GM18502 (cell line): ENCODE results near the gene GALNT18.

Experiments
- ATAC-seq: cut with Tn5 transposase; IDR thresholded peaks from one replicate; pipeline ENCODE4 v1.9.1; 2021; ENCODE audit warnings: mild to moderate bottlenecking; ENCODE audit not compliant: unreplicated experiment, poor library complexity

Gene GALNT18

DNA sequence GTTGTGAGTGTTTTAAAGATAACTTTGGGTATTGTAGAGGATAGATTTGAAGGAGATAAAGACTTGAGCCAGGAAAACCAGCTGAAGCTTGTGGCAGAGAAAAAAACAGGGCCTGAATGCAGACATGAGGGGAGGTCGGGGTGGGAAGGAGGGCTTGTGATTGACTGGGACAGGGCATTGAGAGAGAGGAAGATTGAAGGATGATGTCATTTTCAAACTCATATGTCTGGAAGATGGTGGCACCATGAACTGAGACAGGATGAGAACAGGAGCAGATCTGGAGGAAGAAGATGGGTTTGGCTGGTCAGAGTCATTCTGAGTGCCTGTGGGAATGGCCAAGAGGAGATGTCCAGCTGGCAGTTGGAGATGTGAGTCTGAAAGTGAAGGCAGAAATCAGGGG is 283.5 kb downstream of the GALNT18 start:
- no peak for ATAC-seq

- no peak for ATAC-seq
Measured at GRCh38 chr11:11336664-11337063, 285.1 kb downstream of the GALNT18 start.

GRCh38 chr11:11335043-11335442 is 286.8 kb downstream of the GALNT18 start:
- no peak for ATAC-seq

- ATAC-seq = no peak
Measured at GRCh38 chr11:11334607-11335006, 287.2 kb downstream of the GALNT18 start.

DNA sequence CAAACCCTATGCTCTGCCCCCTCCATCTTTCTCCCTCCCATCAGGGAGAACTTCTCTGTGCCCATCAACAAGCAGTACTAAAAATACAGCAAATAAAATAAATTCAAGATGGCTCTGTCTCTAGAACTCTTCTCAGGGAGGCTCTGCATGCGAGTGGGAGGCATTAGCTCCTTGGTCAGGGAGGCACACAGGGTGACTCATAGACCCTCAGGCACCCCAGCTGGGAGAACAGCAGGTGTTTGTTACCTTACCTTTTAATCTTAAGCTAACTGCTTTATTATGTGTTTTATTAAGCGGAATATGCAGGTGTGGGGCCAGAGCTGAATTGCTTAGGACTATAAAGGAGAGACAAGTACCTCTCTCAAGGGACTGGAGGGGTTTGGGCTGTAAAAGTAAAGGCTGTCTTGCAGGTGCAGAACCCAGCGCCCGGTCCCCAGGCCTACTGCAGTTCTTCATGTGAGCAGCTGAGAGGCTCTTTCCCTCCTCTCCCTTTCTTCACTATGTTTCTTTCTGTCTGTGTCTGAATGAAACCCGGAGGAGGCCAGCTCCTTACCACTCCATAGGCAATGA is 289.6 kb downstream of the GALNT18 start:
- ATAC-seq = no peak

DNA sequence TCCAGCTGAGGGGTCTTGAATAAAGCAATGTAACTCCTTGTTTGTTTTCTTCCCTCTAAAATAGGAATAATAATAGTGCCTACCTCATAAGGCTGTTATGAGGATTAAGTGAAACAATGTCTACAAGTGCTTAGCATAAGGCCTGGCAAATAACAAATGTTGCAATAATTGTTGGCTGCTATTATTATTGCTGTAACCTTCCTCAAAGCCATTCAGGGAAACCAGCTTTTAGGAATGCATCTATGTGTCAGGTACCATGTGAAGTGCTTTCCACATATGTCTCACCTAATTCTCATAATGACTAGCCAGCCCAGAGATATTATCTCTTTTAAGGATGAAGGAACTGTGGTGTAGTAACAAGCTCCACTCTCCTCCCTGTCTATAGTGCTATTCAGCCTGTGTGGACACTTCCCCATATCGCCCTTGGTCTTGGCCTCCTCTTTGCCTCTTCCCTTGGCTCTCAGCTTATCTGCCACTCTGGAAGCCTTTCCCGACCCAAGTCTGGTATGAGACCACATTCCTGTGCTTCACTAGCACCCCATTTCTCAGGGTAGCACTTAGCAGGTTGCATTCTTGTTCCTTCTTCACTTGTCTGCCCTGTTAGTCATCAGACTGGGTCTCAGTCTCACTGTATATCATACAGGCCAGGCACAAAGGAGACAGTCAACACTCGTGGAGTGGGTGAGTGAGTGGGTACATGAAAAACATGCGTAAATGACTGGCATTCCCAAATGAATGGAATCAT is 292.6 kb downstream of the GALNT18 start:
- no peak for ATAC-seq

- ATAC-seq = no peak
Measured at GRCh38 chr11:11324090-11324489, 297.7 kb downstream of the GALNT18 start.

GRCh38 chr11:11322101-11322500 is 299.7 kb downstream of the GALNT18 start:
- ATAC-seq = no peak

DNA sequence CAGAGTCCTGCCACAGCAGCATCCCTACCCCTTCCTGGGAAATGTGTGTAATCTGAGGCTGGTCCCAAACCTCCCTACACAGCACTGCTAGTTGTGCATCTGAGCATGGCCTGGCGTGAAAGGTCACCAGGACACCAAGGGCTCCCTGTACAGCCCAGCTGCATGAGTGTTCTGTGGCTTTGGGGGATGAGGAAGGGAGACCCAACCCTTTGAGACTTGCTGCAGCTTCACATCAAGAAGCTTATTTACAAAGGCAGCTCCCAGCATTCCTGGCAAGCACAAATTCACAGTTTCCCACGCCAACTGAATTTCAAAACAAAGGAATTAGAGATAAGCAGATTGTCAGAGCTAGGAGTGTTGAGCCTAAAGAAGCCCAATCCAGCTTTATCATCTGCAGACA is 301.0 kb downstream of the GALNT18 start:
- no peak for ATAC-seq

GRCh38 chr11:11318961-11319360 is 302.8 kb downstream of the GALNT18 start:
- peak; percentile 83 for ATAC-seq

GRCh38 chr11:11318461-11318860 is 303.3 kb downstream of the GALNT18 start:
- ATAC-seq = no peak

DNA sequence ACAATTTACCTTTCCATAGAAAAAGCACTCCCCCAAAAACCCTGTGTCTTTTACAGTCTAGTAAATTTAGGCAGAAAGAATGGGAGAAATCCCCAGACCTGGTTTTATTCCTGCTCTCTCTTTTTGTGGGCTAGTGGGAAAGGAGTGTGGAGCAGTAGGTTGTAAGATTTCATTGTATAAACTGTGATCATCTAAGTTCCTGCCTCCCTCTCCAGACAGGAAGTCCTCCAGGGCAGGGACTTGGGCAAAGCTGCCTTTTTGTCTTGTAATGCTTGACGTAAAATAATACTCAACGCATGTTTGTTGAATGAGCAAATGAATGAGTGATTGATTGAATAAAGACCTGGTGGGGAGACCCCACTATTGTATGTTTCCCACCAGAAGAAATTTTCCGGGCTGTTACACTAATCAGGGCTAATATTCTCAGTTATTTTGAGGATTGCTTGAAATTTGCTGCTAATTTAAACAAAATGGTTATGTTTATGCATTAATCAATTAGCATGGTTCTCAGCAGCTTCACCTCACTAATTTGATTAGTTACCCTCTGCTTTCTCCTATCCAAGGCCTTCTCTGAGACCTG is 305.1 kb downstream of the GALNT18 start:
- ATAC-seq = no peak

DNA sequence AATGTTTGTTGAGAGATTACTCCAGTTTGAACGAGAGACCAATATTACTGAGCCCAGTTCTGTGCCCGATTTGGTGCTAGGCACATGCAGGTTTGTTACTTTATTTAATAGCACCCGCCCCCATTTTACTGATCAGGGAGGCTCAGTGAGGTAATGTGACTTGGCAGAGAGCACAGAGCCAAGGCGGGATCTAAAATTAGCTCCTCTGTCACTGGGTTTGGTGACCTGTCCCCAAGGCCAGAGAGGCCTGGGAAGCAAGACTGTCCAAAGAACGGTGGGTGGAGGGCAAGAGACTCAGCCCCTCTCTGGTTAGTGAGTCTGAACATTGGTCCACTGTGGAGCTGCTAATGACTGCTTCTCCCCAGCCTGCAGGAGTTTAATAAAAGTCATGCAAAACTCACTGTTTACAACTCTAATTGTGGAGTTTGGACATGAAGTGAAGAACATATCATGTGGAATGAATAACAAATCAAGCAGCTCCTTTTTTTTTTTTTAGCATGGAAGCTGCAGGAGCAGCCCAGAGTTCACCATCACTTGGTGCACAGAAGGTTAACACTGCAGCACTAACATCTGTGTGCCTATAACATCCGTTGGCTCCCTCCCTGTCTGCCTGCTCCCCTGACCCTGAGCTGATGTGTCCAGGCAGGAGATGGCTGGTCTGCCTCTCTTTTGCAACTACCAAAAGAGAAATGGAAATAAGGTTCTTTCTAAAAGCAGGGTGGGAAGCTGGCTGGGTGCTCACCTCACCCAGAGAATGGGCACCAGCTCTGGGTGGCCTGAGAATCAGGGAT is 307.7 kb downstream of the GALNT18 start:
- ATAC-seq = no peak

DNA sequence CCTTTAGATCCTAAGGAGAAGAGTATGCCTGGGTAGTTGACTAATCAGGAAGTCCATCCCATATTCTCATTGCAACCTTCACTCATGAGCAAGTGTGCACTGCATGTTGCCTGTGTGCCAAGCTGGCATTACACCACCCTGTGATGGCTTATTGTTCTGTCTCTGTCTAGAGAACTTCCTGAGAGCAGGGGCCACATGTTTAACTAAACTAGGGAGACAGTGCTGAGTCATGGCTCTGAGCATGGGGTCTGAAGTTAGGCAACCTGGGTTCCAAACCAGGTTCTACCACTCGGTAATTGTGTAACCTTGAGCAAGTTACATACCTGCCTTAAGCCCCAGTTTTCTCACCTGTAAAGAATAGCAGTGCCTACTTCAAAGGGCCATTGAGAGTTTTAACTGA is 308.4 kb downstream of the GALNT18 start:
- ATAC-seq = no peak

GRCh38 chr11:11312738-11313137 is 309.1 kb downstream of the GALNT18 start:
- no peak for ATAC-seq

- ATAC-seq = peak; percentile 69
Measured at GRCh38 chr11:11311169-11311568, 310.6 kb downstream of the GALNT18 start.

- no peak for ATAC-seq
Measured at GRCh38 chr11:11309906-11310305, 311.9 kb downstream of the GALNT18 start.

DNA sequence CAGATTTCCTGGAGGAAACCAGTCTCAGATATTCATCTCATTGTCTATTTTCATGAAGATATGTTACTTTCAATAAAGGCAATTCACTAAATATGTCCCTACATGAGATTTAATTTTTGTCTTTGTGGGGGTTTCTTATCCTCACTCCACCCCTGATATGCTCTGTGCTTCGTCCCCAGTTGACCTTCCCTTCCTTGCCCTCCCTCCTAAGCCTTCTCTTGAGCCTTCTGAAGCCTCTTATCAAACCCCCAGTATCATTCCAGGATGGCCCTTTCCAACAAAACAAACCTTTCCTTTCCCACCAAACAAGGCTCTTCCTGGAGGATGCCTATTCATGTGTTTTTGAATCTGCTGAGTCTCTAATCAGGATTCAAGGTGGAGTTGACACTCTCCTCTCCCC is 313.6 kb downstream of the GALNT18 start:
- no peak for ATAC-seq

DNA sequence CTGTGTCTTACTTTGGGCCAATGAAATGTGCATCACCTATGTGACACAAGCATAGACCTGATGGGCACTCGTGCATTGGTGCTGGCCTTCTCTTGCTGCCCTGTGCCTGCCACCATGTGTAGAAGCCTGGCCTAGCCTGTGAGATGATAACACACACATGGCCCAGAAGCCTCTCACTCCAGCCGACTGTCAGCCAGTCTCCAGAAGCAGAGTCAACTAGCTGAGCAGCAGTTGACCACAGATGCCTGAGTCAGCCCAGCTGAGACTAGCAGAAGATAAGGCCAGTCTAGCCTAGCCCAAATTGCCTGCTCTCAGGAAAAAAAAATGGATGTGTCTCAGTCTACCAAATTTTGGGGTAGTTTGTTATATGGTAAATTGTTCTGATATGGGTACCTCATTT is 314.9 kb downstream of the GALNT18 start:
- no peak for ATAC-seq

DNA sequence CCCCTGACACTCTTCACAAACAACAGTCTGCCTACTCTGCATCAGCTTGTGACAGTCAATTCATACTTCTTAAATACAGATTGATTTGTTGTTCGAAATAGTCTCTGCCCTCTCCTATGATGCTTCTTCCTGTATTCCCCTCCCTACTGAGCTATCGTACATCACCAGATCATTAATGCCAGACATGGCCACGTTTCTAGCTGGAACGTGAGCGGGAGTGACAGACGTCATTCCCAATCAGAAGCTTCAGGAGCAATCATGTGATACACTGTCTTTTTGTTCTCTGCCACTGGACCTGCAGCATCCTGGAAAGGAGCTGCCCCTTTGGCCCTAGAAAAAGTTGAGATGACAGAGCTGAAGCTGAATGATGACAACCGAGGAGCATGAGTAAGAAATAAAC is 317.3 kb downstream of the GALNT18 start:
- no peak for ATAC-seq

DNA sequence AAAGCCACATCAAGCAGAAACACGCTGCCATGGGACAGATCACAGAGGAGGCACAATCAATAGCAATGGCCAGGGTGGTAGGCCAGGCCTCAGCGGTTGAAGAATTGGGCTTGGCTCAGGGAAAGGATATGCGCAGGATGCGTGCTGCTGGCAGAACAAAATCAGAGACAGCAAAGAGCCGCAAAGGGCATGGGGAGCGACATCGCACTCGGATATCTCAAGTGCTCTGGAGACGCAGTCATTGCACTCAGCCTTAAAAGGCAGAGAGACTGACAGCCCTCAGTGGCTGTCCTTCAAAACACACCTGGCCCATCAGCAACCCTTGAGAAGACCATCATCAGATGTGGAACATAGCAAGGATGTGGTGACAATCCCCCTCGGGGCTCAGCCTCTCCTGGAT is 319.2 kb downstream of the GALNT18 start:
- no peak for ATAC-seq
